T1000 (cell line): Measurements from ENCODE around the gene DOK6.

ENCODE experiments used
- DNase-seq: peaks from one replicate; lab custom pipeline; 2025; ENCODE audit warnings: mixed read lengths; lab: John Stamatoyannopoulos, UW

DOK6 gene

GRCh38 chr18:69689121-69689759 is 288.6 kb downstream of the DOK6 start:
- no peak for DNase-seq

GRCh38 chr18:69691008-69691760 is 290.5 kb downstream of the DOK6 start:
- no peak for DNase-seq

- DNase-seq: no peak
Observed at GRCh38 chr18:69697069-69697468, 296.4 kb downstream of the DOK6 start.

- DNase-seq: no peak
Observed at GRCh38 chr18:69697689-69698088, 297.0 kb downstream of the DOK6 start.

GRCh38 chr18:69701305-69701704 is 300.6 kb downstream of the DOK6 start:
- no peak for DNase-seq

- no peak for DNase-seq
Observed at GRCh38 chr18:69703461-69703860, 302.8 kb downstream of the DOK6 start.

- DNase-seq: no peak
Observed at GRCh38 chr18:69705987-69706386, 305.3 kb downstream of the DOK6 start.

GRCh38 chr18:69708844-69709243 is 308.2 kb downstream of the DOK6 start:
- no peak for DNase-seq

GRCh38 chr18:69715191-69715795 is 314.6 kb downstream of the DOK6 start:
- DNase-seq: no peak

GRCh38 chr18:69717586-69717985 is 316.9 kb downstream of the DOK6 start:
- DNase-seq: no peak

GRCh38 chr18:69718912-69719547 is 318.3 kb downstream of the DOK6 start:
- no peak for DNase-seq

- no peak for DNase-seq
Observed at GRCh38 chr18:69720422-69720821, 319.7 kb downstream of the DOK6 start.

- no peak for DNase-seq
Observed at GRCh38 chr18:69723434-69723833, 322.7 kb downstream of the DOK6 start.

GRCh38 chr18:69725009-69725408 is 324.3 kb downstream of the DOK6 start:
- no peak for DNase-seq

GRCh38 chr18:69725855-69726508 is 325.3 kb downstream of the DOK6 start:
- no peak for DNase-seq

- DNase-seq: no peak
Observed at GRCh38 chr18:69727912-69728572, 327.4 kb downstream of the DOK6 start.

GRCh38 chr18:69730664-69731063 is 330.0 kb downstream of the DOK6 start:
- DNase-seq: no peak

GRCh38 chr18:69734536-69734935 is 333.8 kb downstream of the DOK6 start:
- no peak for DNase-seq

GRCh38 chr18:69736730-69737129 is 336.0 kb downstream of the DOK6 start:
- DNase-seq: no peak

GRCh38 chr18:69737851-69738250 is 337.2 kb downstream of the DOK6 start:
- no peak for DNase-seq

GRCh38 chr18:69747388-69747787 is 346.7 kb downstream of the DOK6 start:
- no peak for DNase-seq
